GM12801 (cell line): Measurements from ENCODE around the gene ZNF222.

Source experiments
- CTCF ChIP-seq: IDR thresholded peaks from one replicate; pipeline ENCODE4 v1.5.1; 2011; ENCODE audit warnings: control low read depth; ENCODE audit not compliant: insufficient read length; ENCODE audit errors: extremely low read depth

ZNF222 gene

GRCh38 chr19:44059229-44059628, 34.0 kb downstream of the ZNF222 start:
- no peak for TF ChIP-seq CTCF

- no peak for TF ChIP-seq CTCF
Measured at GRCh38 chr19:44061038-44061437, 35.9 kb downstream of the ZNF222 start.

- TF ChIP-seq CTCF, result no peak
Measured at GRCh38 chr19:44066305-44066704, 41.1 kb downstream of the ZNF222 start.

- TF ChIP-seq CTCF, result no peak
Measured at GRCh38 chr19:44069415-44069814, 44.2 kb downstream of the ZNF222 start.

- TF ChIP-seq CTCF, result no peak
Measured at GRCh38 chr19:44071824-44072542, 46.8 kb downstream of the ZNF222 start, which contains the start of gene ZNF284. Gene ZNF284 (plus strand): TSS chr19:44072159. CDS start chr19:44076390, 4,231 bp downstream.

GRCh38 chr19:44072543-44073401, 47.6 kb downstream of the ZNF222 start:
- no peak for TF ChIP-seq CTCF

- no peak for TF ChIP-seq CTCF
Measured at GRCh38 chr19:44076325-44076724, 51.1 kb downstream of the ZNF222 start.
